ENCODE data around the gene EFCC1. TPM values are rescaled to one million over a fixed set of nuclear protein-coding genes. Genes with fewer than 3 reads are reported as not detected.

EFCC1 gene
- total RNA-seq, 1 experiment from 2014 or later, result not detected

GRCh38 chr3:129027544-129027880, 26.4 kb downstream of the EFCC1 start:
- Histone ChIP-seq H3K4me1 (ENCODE audit: low read length) (peaks cover 13% of the 10 kb centered on the region), H3K9ac (ENCODE audit: low read length) (peak overlapping the region; percentile 41; the same call in 1 of the 2 replicates), H3K79me2 (ENCODE audit: low read length) (no peaks in the 10 kb centered on the region), H4K20me1 (ENCODE audit: insufficient read depth, low read depth, low read length) (no peaks in the 10 kb centered on the region), H3K27me3 (ENCODE audit: low read length) (no peaks in the 10 kb centered on the region), H3K4me3 (ENCODE audit: low read length) (peak overlapping the region; percentile 51; the same call in 1 of the 2 replicates), H3K27ac (ENCODE audit: low read length) (no peak overlapping the region), H3K36me3 (ENCODE audit: insufficient read depth, low read length) (no peaks in the 10 kb centered on the region), H3K9me2 (replicated peaks; ENCODE audit: insufficient read depth, low read length) (no peaks in the 10 kb centered on the region), H3K4me2 (ENCODE audit: low read depth, low read length, poor library complexity, severe bottlenecking) (peak overlapping the region; percentile 65), H3K9me3 (ENCODE audit: low read length) (no peaks in the 10 kb centered on the region), H2AFZ (ENCODE audit: low read length) (peak overlapping the region; percentile 92)
- no peak for DNase-seq

DNA sequence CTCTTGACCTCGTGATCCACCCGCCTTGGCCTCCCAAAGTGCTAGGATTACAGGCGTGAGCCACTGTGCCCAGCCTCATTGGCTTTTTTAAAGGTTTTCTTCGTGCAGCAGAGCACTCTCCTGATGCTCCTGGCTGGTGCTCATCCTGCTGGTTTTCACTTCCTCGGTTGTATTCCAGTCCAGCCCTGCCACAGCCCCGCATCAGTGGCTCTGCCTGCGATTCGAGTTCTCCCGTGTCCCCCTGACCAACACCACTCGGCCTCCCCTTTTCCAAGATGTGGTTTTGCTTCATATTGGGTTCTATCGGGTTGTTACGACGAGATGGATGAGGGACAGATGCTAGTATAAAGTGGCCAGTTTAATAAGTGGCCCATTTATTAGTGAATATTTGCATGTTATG, 27.8 kb downstream of the EFCC1 start:
- Histone ChIP-seq H3K4me2 (ENCODE audit: low read depth, low read length, poor library complexity, severe bottlenecking) (no peak overlapping the region), H3K27ac (ENCODE audit: low read length) (no peak overlapping the region), H3K9me2 (replicated peaks; ENCODE audit: insufficient read depth, low read length) (no peaks in the 10 kb centered on the region), H3K79me2 (ENCODE audit: low read length) (no peaks in the 10 kb centered on the region), H3K4me1 (ENCODE audit: low read length) (peaks cover 13% of the 10 kb centered on the region), H3K36me3 (ENCODE audit: insufficient read depth, low read length) (no peaks in the 10 kb centered on the region), H3K9me3 (ENCODE audit: low read length) (no peaks in the 10 kb centered on the region), H3K27me3 (ENCODE audit: low read length) (no peaks in the 10 kb centered on the region), H2AFZ (ENCODE audit: low read length) (no peak overlapping the region), H3K4me3 (ENCODE audit: low read length) (no peak overlapping the region), H4K20me1 (ENCODE audit: insufficient read depth, low read depth, low read length) (no peaks in the 10 kb centered on the region), H3K9ac (ENCODE audit: low read length) (no peak overlapping the region)
- no peak for DNase-seq

- Histone ChIP-seq H3K4me1 (ENCODE audit: low read length) (peaks cover 13% of the 10 kb centered on the region), H3K9me2 (replicated peaks; ENCODE audit: insufficient read depth, low read length) (no peaks in the 10 kb centered on the region), H3K79me2 (ENCODE audit: low read length) (no peaks in the 10 kb centered on the region), H3K36me3 (ENCODE audit: insufficient read depth, low read length) (no peaks in the 10 kb centered on the region), H3K9me3 (ENCODE audit: low read length) (no peaks in the 10 kb centered on the region), H3K4me3 (ENCODE audit: low read length) (no peak overlapping the region), H4K20me1 (ENCODE audit: insufficient read depth, low read depth, low read length) (no peaks in the 10 kb centered on the region), H3K27me3 (ENCODE audit: low read length) (no peaks in the 10 kb centered on the region), H3K27ac (ENCODE audit: low read length) (no peak overlapping the region), H2AFZ (ENCODE audit: low read length) (no peak overlapping the region), H3K9ac (ENCODE audit: low read length) (no peak overlapping the region), H3K4me2 (ENCODE audit: low read depth, low read length, poor library complexity, severe bottlenecking) (no peak overlapping the region)
- no peak for DNase-seq
These were observed 29.5 kb downstream of the EFCC1 start for GRCh38 chr3:129030611-129031010.

GRCh38 chr3:129031476-129032215, 30.5 kb downstream of the EFCC1 start:
- H3K36me3 ChIP-seq (ENCODE audit: insufficient read depth, low read length), result no peaks in the 10 kb centered on the region
- no peaks in the 10 kb centered on the region for H3K27me3 ChIP-seq (ENCODE audit: low read length)
- no peak overlapping the region for H2AFZ ChIP-seq (ENCODE audit: low read length)
- H3K79me2 ChIP-seq (ENCODE audit: low read length), result no peaks in the 10 kb centered on the region
- H3K4me2 ChIP-seq (ENCODE audit: low read depth, low read length, poor library complexity, severe bottlenecking), result no peak overlapping the region
- H3K9me2 ChIP-seq (replicated peaks; ENCODE audit: insufficient read depth, low read length), result no peaks in the 10 kb centered on the region
- H3K4me3 ChIP-seq (ENCODE audit: low read length), result no peak overlapping the region
- H3K9ac ChIP-seq (ENCODE audit: low read length), result no peak overlapping the region
- no peaks in the 10 kb centered on the region for H3K9me3 ChIP-seq (ENCODE audit: low read length)
- no peaks in the 10 kb centered on the region for H4K20me1 ChIP-seq (ENCODE audit: insufficient read depth, low read depth, low read length)
- H3K27ac ChIP-seq (ENCODE audit: low read length), result no peak overlapping the region
- DNase-seq, result no peak
- peaks cover 6% of the 10 kb centered on the region for H3K4me1 ChIP-seq (ENCODE audit: low read length)

- no peak for DNase-seq
These were observed 31.6 kb downstream of the EFCC1 start for GRCh38 chr3:129032716-129033115.

GRCh38 chr3:129033151-129033550, 32.0 kb downstream of the EFCC1 start:
- H3K9ac ChIP-seq (ENCODE audit: low read length), result no peak overlapping the region
- H3K27me3 ChIP-seq (ENCODE audit: low read length), result no peaks in the 10 kb centered on the region
- H3K4me3 ChIP-seq (ENCODE audit: low read length), result no peak overlapping the region
- no peaks in the 10 kb centered on the region for H3K79me2 ChIP-seq (ENCODE audit: low read length)
- no peak overlapping the region for H2AFZ ChIP-seq (ENCODE audit: low read length)
- no peak overlapping the region for H3K4me2 ChIP-seq (ENCODE audit: low read depth, low read length, poor library complexity, severe bottlenecking)
- DNase-seq, result no peak
- H3K36me3 ChIP-seq (ENCODE audit: insufficient read depth, low read length), result no peaks in the 10 kb centered on the region
- no peaks in the 10 kb centered on the region for H4K20me1 ChIP-seq (ENCODE audit: insufficient read depth, low read depth, low read length)
- H3K27ac ChIP-seq (ENCODE audit: low read length), result no peak overlapping the region
- H3K9me2 ChIP-seq (replicated peaks; ENCODE audit: insufficient read depth, low read length), result no peaks in the 10 kb centered on the region
- H3K4me1 ChIP-seq (ENCODE audit: low read length), result no peaks in the 10 kb centered on the region
- H3K9me3 ChIP-seq (ENCODE audit: low read length), result no peaks in the 10 kb centered on the region

More at GRCh38 chr3:129032716-129033115, 31.6 kb downstream of the EFCC1 start:
- no peaks in the 10 kb centered on the region for H3K9me3 ChIP-seq (ENCODE audit: low read length)
- H3K27ac ChIP-seq (ENCODE audit: low read length), result no peak overlapping the region
- H3K36me3 ChIP-seq (ENCODE audit: insufficient read depth, low read length), result no peaks in the 10 kb centered on the region
- no peaks in the 10 kb centered on the region for H4K20me1 ChIP-seq (ENCODE audit: insufficient read depth, low read depth, low read length)
- H3K4me2 ChIP-seq (ENCODE audit: low read depth, low read length, poor library complexity, severe bottlenecking), result no peak overlapping the region
- H3K27me3 ChIP-seq (ENCODE audit: low read length), result no peaks in the 10 kb centered on the region
- H3K4me3 ChIP-seq (ENCODE audit: low read length), result no peak overlapping the region
- H3K4me1 ChIP-seq (ENCODE audit: low read length), result no peaks in the 10 kb centered on the region
- no peaks in the 10 kb centered on the region for H3K79me2 ChIP-seq (ENCODE audit: low read length)
- no peak overlapping the region for H2AFZ ChIP-seq (ENCODE audit: low read length)
- no peaks in the 10 kb centered on the region for H3K9me2 ChIP-seq (replicated peaks; ENCODE audit: insufficient read depth, low read length)
- no peak overlapping the region for H3K9ac ChIP-seq (ENCODE audit: low read length)

DNA sequence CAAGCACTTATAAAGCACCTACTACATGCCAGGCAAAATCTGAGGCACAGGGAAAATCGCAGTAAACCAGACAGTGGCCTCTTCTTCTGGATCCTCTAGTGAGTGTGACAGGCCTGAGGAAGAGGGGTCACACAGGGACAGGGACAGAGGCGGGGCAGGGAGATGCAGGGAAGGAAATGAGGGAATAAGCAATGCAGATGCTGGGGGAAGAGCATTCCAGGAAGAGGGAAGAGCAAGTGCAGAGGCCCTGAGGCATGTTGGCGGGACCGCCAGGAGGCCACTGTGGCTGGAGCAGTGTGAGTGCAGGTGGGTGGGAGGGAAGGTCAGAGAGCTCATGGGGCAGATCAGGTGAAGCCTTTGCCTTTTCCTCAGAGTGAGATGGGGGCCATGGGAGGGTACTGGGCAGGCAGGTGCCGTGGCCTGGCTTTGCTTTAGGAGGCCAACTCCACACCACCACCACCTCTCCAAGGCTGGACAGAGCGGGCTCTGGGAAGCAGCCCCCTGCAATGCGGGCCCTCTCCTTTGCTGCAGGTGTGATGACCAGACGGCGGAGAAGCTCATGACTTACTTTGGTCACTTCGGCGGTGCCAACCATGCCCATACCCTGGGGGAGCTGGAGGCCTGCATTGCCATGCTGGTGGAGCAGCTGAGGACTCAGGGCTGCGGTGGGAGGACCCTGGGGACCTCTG, 32.7 kb downstream of the EFCC1 start:
- DNase-seq, result no peak
- no peaks in the 10 kb centered on the region for H3K9me3 ChIP-seq (ENCODE audit: low read length)
- no peak overlapping the region for H3K4me3 ChIP-seq (ENCODE audit: low read length)
- no peak overlapping the region for H2AFZ ChIP-seq (ENCODE audit: low read length)
- no peak overlapping the region for H3K4me2 ChIP-seq (ENCODE audit: low read depth, low read length, poor library complexity, severe bottlenecking)
- H3K27me3 ChIP-seq (ENCODE audit: low read length), result no peaks in the 10 kb centered on the region
- no peaks in the 10 kb centered on the region for H3K79me2 ChIP-seq (ENCODE audit: low read length)
- H3K36me3 ChIP-seq (ENCODE audit: insufficient read depth, low read length), result no peaks in the 10 kb centered on the region
- no peak overlapping the region for H3K9ac ChIP-seq (ENCODE audit: low read length)
- no peaks in the 10 kb centered on the region for H3K4me1 ChIP-seq (ENCODE audit: low read length)
- H4K20me1 ChIP-seq (ENCODE audit: insufficient read depth, low read depth, low read length), result no peaks in the 10 kb centered on the region
- H3K9me2 ChIP-seq (replicated peaks; ENCODE audit: insufficient read depth, low read length), result no peaks in the 10 kb centered on the region
- H3K27ac ChIP-seq (ENCODE audit: low read length), result no peak overlapping the region

DNA sequence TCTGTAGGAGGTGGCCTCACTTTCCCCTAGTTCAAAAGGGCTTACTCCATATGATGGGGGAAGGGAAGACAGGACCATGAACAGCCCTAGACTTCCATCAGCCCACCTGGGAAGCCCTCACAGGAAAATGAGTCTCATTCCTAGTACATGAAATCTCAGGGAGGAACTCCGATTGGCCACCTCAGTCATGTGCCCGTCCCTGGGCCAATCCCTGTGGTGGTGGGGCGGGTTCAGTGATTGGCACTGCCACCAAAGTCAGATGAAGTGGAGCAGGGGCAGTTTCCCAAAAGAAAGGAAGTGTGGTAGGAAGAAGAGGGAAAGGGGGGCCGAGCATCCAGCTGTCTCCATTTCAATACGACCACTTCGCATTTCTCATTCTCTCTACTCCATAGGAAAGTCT, 33.5 kb downstream of the EFCC1 start:
- Histone ChIP-seq H4K20me1 (ENCODE audit: insufficient read depth, low read depth, low read length) (no peaks in the 10 kb centered on the region), H3K4me2 (ENCODE audit: low read depth, low read length, poor library complexity, severe bottlenecking) (no peak overlapping the region), H3K27me3 (ENCODE audit: low read length) (no peaks in the 10 kb centered on the region), H3K36me3 (ENCODE audit: insufficient read depth, low read length) (no peaks in the 10 kb centered on the region), H3K9me3 (ENCODE audit: low read length) (no peaks in the 10 kb centered on the region), H3K9ac (ENCODE audit: low read length) (no peak overlapping the region), H3K4me3 (ENCODE audit: low read length) (no peak overlapping the region), H3K4me1 (ENCODE audit: low read length) (no peaks in the 10 kb centered on the region), H2AFZ (ENCODE audit: low read length) (no peak overlapping the region), H3K9me2 (replicated peaks; ENCODE audit: insufficient read depth, low read length) (no peaks in the 10 kb centered on the region), H3K79me2 (ENCODE audit: low read length) (no peaks in the 10 kb centered on the region), H3K27ac (ENCODE audit: low read length) (no peak overlapping the region)
- peak; percentile 62 for DNase-seq
